ENCODE results near the gene MVP. TPM values are rescaled to one million over a fixed set of nuclear protein-coding genes. Genes with fewer than 3 reads are reported as not detected.

Gene MVP
- total RNA-seq, result 38.5 TPM

GRCh38 chr16:29820271-29820701, at the start of gene MVP:
TSS of gene MVP (plus strand) at chr16:29820462. CDS start at chr16:29830550, 10,088 bp downstream.

DNA sequence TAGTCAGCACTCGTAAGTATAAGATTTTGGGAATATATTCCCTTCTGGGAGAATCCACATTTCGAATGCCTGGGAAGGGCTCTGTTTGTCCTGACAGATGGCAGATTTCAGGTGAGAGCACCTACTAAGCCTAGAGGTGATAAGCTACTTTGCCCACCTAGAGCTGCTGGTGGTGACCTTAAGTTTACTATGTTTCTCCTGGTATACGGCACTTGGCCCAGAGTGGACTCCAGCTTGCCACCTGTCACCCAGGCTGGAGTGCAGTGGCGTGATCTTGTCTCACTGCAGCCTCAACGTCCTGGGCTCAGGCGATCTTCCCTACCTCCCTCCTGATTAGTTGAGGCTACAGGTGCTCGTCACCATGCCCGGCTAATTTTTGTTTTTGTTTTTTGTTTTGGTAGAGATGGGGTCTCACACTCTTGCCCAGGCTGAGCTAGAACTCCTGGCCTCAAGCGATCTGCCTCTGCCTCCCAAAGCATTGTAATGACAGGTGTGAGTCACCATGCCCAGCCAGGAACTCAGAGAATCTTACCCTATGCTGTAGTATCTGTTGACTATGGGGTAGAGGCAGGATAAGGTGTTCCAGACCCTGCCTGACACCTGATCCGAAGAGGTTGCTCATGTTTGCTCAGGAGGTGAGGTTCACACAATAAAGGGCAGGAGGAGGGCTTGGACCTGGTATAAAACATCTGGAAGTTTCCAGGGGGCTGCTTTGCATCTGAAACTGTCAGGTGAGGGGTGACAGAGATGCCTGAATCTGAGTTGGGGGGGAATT, 42.5 kb upstream of the MVP start, which contains the start of gene ZG16:
Gene ZG16, plus strand, starts transcription at position 681 of the 775 bp plus-strand sequence. CDS start 1,011 bp downstream, outside the sequence.

GRCh38 chr16:29790183-29790948, 29.9 kb upstream of the MVP start, which contains the start of gene KIF22:
TSS of gene KIF22 (plus strand) at chr16:29790751. CDS start at chr16:29790760, 9 bp downstream.

DNA sequence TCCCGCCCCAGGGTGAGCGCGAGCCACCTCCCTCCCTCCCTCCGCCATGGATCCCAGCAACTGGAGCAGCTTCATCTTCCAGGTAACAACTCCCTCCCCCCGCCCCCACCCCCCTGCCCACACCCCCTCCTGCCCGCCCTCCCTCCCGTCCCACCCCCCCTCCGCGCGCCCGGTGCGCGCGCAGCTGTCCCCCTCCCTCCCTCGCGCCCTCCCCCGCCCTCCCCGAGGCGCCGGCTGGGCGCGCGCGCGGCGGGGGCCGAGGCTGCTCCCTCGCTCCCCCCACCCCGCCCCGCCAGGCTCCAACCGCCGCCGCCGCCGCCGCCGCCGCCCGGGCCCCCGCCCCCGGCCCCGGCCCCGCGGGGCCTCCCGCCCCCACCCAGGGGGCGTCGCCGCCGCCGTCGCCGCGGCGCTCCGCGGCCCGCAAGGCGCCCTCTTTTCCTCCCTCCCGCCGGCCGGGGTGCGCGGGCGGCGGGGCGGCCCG, 14.1 kb upstream of the MVP start, which contains the start of gene MAZ:
Gene MAZ, plus strand, starts transcription at position 431 of the 481 bp plus-strand sequence. CDS start 173 bp downstream, outside the sequence.

GRCh38 chr16:29811896-29812665, 8.2 kb upstream of the MVP start, which contains the start of gene PRRT2:
TSS of gene PRRT2 (plus strand) at chr16:29812193. CDS start at chr16:29813055, 862 bp downstream.

DNA sequence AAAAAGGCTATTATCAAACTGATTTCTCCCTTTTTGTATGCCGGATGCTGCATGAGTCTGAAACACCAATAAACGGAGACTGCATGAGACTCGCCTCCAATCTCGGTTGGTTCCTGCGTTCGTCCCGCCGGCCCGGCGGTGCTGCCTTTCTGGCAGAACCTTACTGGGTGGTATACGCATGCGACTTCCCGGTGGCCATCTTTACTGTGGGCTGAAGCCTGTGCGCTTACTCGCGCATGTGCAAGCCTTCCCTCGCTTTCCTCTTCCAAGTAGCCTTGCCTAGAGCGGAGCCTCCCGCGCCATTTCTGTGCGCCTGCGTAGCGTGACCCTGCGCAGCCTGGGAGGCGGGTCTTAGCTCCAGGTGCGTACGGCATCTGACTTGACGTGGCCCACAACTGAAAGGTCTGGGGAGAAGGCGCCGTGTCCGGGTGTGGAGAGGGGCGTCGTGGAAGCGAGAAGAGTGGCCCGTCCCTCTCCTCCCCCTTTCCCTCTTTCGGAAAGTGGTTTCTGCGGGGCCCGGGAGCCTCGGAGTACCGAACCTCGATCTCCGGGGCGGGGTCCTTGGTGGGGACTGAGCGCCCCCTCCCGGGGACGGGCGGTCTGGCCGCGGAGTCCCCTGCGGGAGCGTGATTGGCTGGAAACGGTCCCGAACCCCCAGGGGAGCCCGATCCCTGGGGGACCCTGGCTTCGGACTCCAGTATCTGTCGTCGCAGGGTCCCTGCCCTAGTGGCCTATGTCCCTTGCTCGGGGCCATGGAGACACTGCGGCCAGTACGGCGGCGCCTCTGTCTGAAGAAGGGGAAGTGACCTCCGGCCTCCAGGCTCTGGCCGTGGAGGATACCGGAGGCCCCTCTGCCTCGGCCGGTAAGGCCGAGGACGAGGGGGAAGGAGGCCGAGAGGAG, 4.2 kb upstream of the MVP start, which contains the start of gene PAGR1:
Gene PAGR1, plus strand, starts transcription at position 360 of the 901 bp plus-strand sequence. Its CDS starts 374 bp downstream, at position 734.

GRCh38 chr16:29862884-29863668, 42.8 kb downstream of the MVP start, which contains the start of gene CDIPT:
TSS of gene CDIPT (minus strand) at chr16:29863226. CDS start at chr16:29862857, 369 bp downstream.

Small RNAs within 50 kb of the gene (small RNA-seq; reads per million reads assigned to genes)
- not detected for gene AC009133.6 (ENCODE audit: low replicate concordance)
- gene AC120114.4 (ENCODE audit: low replicate concordance), result not detected

Other genes with a start within 250 kb of the MVP start
- gene SPN, start 157.2 kb upstream of the MVP start, total RNA-seq, result 7.0 TPM
- gene QPRT, start 141.3 kb upstream of the MVP start, total RNA-seq, result 86.2 TPM
- gene C16orf54, start 74.5 kb upstream of the MVP start, total RNA-seq, result 1.4 TPM
- gene ZG16, start 42.2 kb upstream of the MVP start, total RNA-seq, result not detected
- 52.0 TPM for gene KIF22, start 29.7 kb upstream of the MVP start, total RNA-seq
- 159 TPM for gene MAZ, start 13.9 kb upstream of the MVP start, total RNA-seq
- 14.4 TPM for gene PRRT2, start 8.3 kb upstream of the MVP start, total RNA-seq
- 30.8 TPM for gene PAGR1, start 4.3 kb upstream of the MVP start, total RNA-seq
- gene CDIPT, start 42.8 kb downstream of the MVP start, total RNA-seq, result 83.4 TPM
- 17.3 TPM for gene SEZ6L2, start 79.1 kb downstream of the MVP start, total RNA-seq
- gene ASPHD1, start 80.0 kb downstream of the MVP start, total RNA-seq, result 1.3 TPM
- gene KCTD13, start 105.8 kb downstream of the MVP start, total RNA-seq, result 12.8 TPM
- 54.5 TPM for gene TMEM219, start 141.6 kb downstream of the MVP start, total RNA-seq
- 47.5 TPM for gene TAOK2, start 153.4 kb downstream of the MVP start, total RNA-seq
- 19.3 TPM for gene HIRIP3, start 175.2 kb downstream of the MVP start, total RNA-seq
- 37.4 TPM for gene INO80E, start 175.8 kb downstream of the MVP start, total RNA-seq
- gene DOC2A, start 190.6 kb downstream of the MVP start, total RNA-seq, result 1.9 TPM
- not detected for gene C16orf92, start 202.7 kb downstream of the MVP start, total RNA-seq
- gene TLCD3B, start 210.8 kb downstream of the MVP start, total RNA-seq, result 1.5 TPM
- gene ALDOA, start 245.3 kb downstream of the MVP start, total RNA-seq, result 850 TPM

All from metanephros (tissue), 2 donors.